IPS-NIHi7 (cell line): ENCODE measurements around the gene TKT.
A peak's percentile ranks its signal among the peaks of the same experiment; 100 is the strongest.
"Not testable (repeated sequence)": the region's sequence is repeated elsewhere in the genome, so short reads cannot be mapped to it uniquely, and the experiment has no call there.

Experiments used
- DNase-seq: peaks from one replicate; pipeline ENCODE4 v3.0.0; 2012; ENCODE audit warnings: mixed read lengths; ENCODE audit errors: extremely low spot score

The TKT gene

GRCh38 chr3:53260286-53260785 is 4.5 kb upstream of the TKT start:
- no peak for DNase-seq

GRCh38 chr3:53259427-53260259 is 3.8 kb upstream of the TKT start:
- DNase-seq: no peak

- DNase-seq: no peak
These were observed 3.0 kb upstream of the TKT start for GRCh38 chr3:53258600-53259426.

GRCh38 chr3:53257465-53257864 is 1.6 kb upstream of the TKT start:
- DNase-seq: peak; percentile 6

GRCh38 chr3:53256704-53257055 is 858 bp upstream of the TKT start:
- DNase-seq: no peak

- no peak for DNase-seq
These were observed 423 bp downstream of the TKT start for GRCh38 chr3:53255423-53255774.

- DNase-seq: peak; percentile 77
These were observed 1.1 kb downstream of the TKT start for GRCh38 chr3:53254509-53255422.

GRCh38 chr3:53253707-53254508 is 1.9 kb downstream of the TKT start:
- peak; percentile 7 for DNase-seq

GRCh38 chr3:53252947-53253322 is 2.9 kb downstream of the TKT start:
- not testable (repeated sequence) for DNase-seq

GRCh38 chr3:53252096-53252946 is 3.5 kb downstream of the TKT start:
- no peak for DNase-seq

- DNase-seq: no peak
These were observed 4.8 kb downstream of the TKT start for GRCh38 chr3:53250881-53251605.

GRCh38 chr3:53250453-53250852 is 5.4 kb downstream of the TKT start:
- no peak for DNase-seq

GRCh38 chr3:53248161-53248560 is 7.7 kb downstream of the TKT start:
- no peak for DNase-seq

- no peak for DNase-seq
These were observed 8.2 kb downstream of the TKT start for GRCh38 chr3:53247619-53248018.

GRCh38 chr3:53244271-53244670 is 11.6 kb downstream of the TKT start:
- DNase-seq: no peak

GRCh38 chr3:53243785-53244184 is 12.0 kb downstream of the TKT start:
- DNase-seq: no peak

- peak; percentile 54 for DNase-seq
These were observed 12.7 kb downstream of the TKT start for GRCh38 chr3:53243165-53243564.

GRCh38 chr3:53242642-53243041 is 13.2 kb downstream of the TKT start:
- no peak for DNase-seq

- DNase-seq: no peak
These were observed 13.7 kb downstream of the TKT start for GRCh38 chr3:53242155-53242554.
